OCI-LY1 (cell line): Measurements from ENCODE around the gene ZFR.

Experiments
- EZH2 ChIP-seq: fragments of 200-600 bp; sonication (generic), shearing (Covaris generic); IDR thresholded peaks from 2 replicates; pipeline ENCODE4 v1.8.0; 2017; ENCODE audit warnings: borderline replicate concordance, mixed run types, mild to moderate bottlenecking, antibody characterized with exemption, low read length, moderate library complexity, mixed read lengths
- TF ChIP-seq, protein P1 (sequence below): fragments of 200-600 bp; sonication (generic), shearing (Covaris generic); IDR thresholded peaks from 2 replicates; pipeline ENCODE4 v1.5.1; 2017; ENCODE audit warnings: mild to moderate bottlenecking, antibody characterized with exemption, low read length, moderate library complexity, mixed read lengths

DNA sequence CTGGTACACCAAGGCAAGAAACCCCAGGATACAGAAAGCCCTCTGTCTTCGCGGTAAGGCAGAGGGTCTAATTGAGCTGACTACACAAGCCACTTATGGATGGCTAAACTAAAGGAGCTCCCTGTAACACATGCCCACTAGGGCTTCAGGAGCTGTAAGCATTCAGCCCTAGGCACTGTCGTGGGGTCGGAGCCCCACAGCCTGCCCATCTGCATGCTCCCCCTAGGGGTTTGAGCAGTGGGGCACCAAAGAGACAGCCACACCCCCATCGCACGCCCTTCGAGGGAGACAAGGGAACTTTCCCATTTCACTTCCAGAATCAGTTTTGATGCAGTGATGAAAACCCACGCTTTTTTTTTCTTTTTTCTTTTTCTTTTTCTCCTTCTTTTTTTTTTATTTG lies 120.8 kb downstream of the ZFR start:
- TF ChIP-seq, protein P1, sequence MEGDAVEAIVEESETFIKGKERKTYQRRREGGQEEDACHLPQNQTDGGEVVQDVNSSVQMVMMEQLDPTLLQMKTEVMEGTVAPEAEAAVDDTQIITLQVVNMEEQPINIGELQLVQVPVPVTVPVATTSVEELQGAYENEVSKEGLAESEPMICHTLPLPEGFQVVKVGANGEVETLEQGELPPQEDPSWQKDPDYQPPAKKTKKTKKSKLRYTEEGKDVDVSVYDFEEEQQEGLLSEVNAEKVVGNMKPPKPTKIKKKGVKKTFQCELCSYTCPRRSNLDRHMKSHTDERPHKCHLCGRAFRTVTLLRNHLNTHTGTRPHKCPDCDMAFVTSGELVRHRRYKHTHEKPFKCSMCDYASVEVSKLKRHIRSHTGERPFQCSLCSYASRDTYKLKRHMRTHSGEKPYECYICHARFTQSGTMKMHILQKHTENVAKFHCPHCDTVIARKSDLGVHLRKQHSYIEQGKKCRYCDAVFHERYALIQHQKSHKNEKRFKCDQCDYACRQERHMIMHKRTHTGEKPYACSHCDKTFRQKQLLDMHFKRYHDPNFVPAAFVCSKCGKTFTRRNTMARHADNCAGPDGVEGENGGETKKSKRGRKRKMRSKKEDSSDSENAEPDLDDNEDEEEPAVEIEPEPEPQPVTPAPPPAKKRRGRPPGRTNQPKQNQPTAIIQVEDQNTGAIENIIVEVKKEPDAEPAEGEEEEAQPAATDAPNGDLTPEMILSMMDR = no peak
- TF ChIP-seq EZH2 = no peak
